Gastrocnemius medialis (tissue), 4 donors: ENCODE results near the gene KRTAP9-7. TPM values are rescaled to one million over a fixed set of nuclear protein-coding genes. Genes with fewer than 3 reads are reported as not detected.
"Not testable (repeated sequence)": the region's sequence is repeated elsewhere in the genome, so short reads cannot be mapped to it uniquely, and the experiment has no call there.

Source experiments
- ATAC-seq, 2 donors: fragments of 150-250 bp; one replicate each; pipeline ENCODE4 v1.9.1; 2016
- DNase-seq, 2 donors: peaks; one replicate each; pipeline ENCODE4 v3.0.0-alpha.2; 2019
- H3K27ac ChIP-seq, 4 donors: fragments of 200-600 bp; sonication (generic); 1 replicate in 1 of 4; 2 replicates in 3 of 4; pipeline ENCODE4 v1.5.1; 2016 to 2018; ENCODE audit warnings: mild to moderate bottlenecking in 2 of 4, moderate library complexity in 1 of 4
- H3K27me3 ChIP-seq, 3 donors: fragments of 200-600 bp; sonication (generic) in 2 of 3; 1 replicate in 1 of 3; 2 replicates in 2 of 3; pipeline versions ENCODE4 v1.5.1 to v1.6.0; 2016 to 2019; ENCODE audit warnings: mild to moderate bottlenecking in 1 of 3, moderate library complexity in 1 of 3
- H3K36me3 ChIP-seq, 2 donors: fragments of 200-600 bp; sonication (generic) in 1 of 2; one replicate each; pipeline ENCODE4 v1.5.1; 2017 to 2018
- H3K4me1 ChIP-seq, 2 donors: fragments of 200-600 bp; sonication (generic) in 1 of 2; one replicate each; pipeline ENCODE4 v1.5.1; 2016 to 2017; ENCODE audit warnings: mild to moderate bottlenecking in 2 of 2
- H3K4me3 ChIP-seq, 4 donors: fragments of 200-600 bp; sonication (generic) in 3 of 4; 1 replicate in 1 of 4; 2 replicates in 3 of 4; pipeline ENCODE4 v1.5.1; 2016 to 2019; ENCODE audit warnings: mild to moderate bottlenecking in 2 of 4
- H3K9me3 ChIP-seq, 3 donors: fragments of 200-600 bp; sonication (generic) in 2 of 3; 1 replicate in 1 of 3; 2 replicates in 2 of 3; pipeline ENCODE4 v1.5.1; 2016 to 2019
- POLR2A ChIP-seq, 2 donors: fragments of 450-650 bp; IDR thresholded peaks; one replicate each; pipeline ENCODE4 v1.6.1; 2017; ENCODE audit warnings: antibody characterized with exemption in 2 of 2, mild to moderate bottlenecking in 2 of 2, moderate library complexity in 2 of 2
- in situ Hi-C, 4 donors: fragments of 200-750 bp; cut with MboI; loops; one replicate each; pipeline versions ENCODE4 v1.15.0 to v1.8.0; 2017; ENCODE audit warnings: low sequenced_read_pairs in 4 of 4
- intact Hi-C: fragments of 100-400 bp; cut with DNase I; formaldehyde crosslinking; loops from one replicate; pipeline ENCODE4 v1.15.1; 2023; ENCODE audit warnings: low total_unique reads
- total RNA-seq, 4 donors: library from RNA; depleted of rRNA; stranded (reverse); fragments of >200 nt; gene quantifications; one replicate each; pipeline versions ENCODE4 v1.1.0 to v1.2.3, GENCODE V29; 2016
- TF ChIP-seq, protein P1 (sequence below), 5 experiments: fragments of 450-650 bp in 3 of 5; fragments of 200-600 bp in 2 of 5; sonication (generic) in 2 of 5; IDR thresholded peaks in 4 of 5; conservative IDR thresholded peaks in 1 of 5; 1 replicate in 4 of 5; 2 replicates in 1 of 5; pipeline ENCODE4 v1.5.1; 2016 to 2019; ENCODE audit warnings: antibody characterized with exemption in 5 of 5, mild to moderate bottlenecking in 3 of 5, moderate library complexity in 3 of 5

KRTAP9-7 gene, protein sequence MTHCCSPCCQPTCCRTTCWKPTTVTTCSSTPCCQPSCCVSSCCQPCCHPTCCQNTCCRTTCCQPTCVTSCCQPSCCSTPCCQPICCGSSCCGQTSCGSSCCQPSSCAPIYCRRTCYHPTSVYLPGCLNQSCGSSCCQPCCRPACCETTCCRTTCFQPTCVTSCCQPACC
- total RNA-seq = not detected

DNA sequence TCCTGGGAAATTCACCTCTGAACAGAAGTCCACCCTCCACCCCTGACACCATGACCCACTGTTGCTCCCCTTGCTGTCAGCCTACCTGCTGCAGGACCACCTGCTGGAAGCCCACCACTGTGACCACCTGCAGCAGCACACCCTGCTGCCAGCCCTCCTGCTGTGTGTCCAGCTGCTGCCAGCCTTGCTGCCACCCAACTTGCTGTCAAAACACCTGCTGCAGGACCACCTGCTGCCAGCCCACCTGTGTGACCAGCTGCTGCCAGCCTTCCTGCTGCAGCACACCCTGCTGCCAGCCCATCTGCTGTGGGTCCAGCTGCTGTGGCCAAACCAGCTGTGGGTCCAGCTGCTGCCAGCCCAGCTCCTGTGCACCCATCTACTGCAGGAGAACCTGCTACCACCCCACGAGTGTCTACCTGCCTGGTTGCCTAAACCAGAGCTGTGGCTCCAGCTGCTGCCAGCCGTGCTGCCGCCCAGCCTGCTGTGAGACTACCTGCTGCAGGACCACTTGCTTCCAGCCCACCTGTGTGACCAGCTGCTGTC, at the start of gene KRTAP9-7:
TSS of gene KRTAP9-7 (plus strand) at position 51 of the 543 bp plus-strand sequence. CDS start at position 51, 0 bp downstream.
- ATAC-seq, H3K27me3 ChIP-seq, H3K4me1 ChIP-seq, H3K4me3 ChIP-seq, in situ Hi-C loops, intact Hi-C loops, H3K27ac ChIP-seq, H3K9me3 ChIP-seq, H3K36me3 ChIP-seq, DNase-seq: not testable (repeated sequence)

DNA sequence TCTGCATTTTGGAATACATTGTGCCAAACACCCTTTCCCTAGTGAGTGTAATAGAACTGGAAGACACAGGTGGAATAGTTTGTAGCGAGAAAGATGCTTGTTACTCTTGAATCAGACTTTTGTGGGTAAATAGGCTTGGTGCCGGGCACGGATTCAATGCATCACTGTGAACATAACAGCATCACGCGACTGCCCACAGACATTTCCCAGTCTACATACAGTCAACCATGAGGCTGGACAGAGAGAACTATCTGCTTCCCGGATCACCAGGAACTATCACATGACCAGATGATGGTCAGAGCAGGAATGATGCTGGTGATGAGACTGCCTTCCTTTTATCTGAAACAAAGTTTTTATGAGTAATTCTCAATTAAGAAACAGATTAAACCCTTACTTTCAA, 49.4 kb upstream of the KRTAP9-7 start:
- Histone ChIP-seq H3K4me1 (no peaks in the 10 kb centered on the region), H3K4me3 (no peak overlapping the region), H3K9me3 (no peaks in the 10 kb centered on the region), H3K36me3 (no peaks in the 10 kb centered on the region), H3K27ac (no peak overlapping the region), H3K27me3 (peaks cover 0 to 4% (median 3%) of the 10 kb centered on the region in 3 donors)
- no peak for DNase-seq
- intact Hi-C loops = no loop called here
- TF ChIP-seq POLR2A (IDR thresholded peaks at IDR 0.05) = no peak
- TF ChIP-seq, protein P1, sequence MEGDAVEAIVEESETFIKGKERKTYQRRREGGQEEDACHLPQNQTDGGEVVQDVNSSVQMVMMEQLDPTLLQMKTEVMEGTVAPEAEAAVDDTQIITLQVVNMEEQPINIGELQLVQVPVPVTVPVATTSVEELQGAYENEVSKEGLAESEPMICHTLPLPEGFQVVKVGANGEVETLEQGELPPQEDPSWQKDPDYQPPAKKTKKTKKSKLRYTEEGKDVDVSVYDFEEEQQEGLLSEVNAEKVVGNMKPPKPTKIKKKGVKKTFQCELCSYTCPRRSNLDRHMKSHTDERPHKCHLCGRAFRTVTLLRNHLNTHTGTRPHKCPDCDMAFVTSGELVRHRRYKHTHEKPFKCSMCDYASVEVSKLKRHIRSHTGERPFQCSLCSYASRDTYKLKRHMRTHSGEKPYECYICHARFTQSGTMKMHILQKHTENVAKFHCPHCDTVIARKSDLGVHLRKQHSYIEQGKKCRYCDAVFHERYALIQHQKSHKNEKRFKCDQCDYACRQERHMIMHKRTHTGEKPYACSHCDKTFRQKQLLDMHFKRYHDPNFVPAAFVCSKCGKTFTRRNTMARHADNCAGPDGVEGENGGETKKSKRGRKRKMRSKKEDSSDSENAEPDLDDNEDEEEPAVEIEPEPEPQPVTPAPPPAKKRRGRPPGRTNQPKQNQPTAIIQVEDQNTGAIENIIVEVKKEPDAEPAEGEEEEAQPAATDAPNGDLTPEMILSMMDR (IDR thresholded peaks at IDR 0.05 in 4 of 5, conservative IDR thresholded peaks at IDR 0.05 in 1 of 5) = no peak
- no peak for ATAC-seq
- in situ Hi-C loops = no loop called here

DNA sequence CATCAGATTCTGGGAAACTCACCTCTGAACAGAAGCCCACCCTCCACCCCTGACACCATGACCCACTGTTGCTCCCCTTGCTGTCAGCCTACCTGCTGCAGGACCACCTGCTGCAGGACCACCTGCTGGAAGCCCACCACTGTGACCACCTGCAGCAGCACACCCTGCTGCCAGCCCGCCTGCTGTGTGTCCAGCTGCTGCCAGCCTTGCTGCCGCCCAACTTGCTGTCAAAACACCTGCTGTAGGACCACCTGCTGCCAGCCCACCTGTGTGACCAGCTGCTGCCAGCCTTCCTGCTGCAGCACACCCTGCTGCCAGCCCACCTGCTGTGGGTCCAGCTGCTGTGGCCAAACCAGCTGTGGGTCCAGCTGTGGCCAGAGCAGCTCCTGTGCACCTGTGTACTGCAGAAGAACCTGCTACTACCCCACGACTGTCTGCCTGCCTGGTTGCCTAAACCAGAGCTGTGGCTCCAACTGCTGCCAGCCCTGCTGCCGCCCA, 48.9 kb upstream of the KRTAP9-7 start, which contains the start of gene KRTAP9-2:
TSS of gene KRTAP9-2 (plus strand) at position 51 of the 498 bp plus-strand sequence. CDS start at position 58, 7 bp downstream.
- H3K9me3 ChIP-seq, H3K4me1 ChIP-seq, intact Hi-C loops, H3K4me3 ChIP-seq, DNase-seq, H3K27me3 ChIP-seq, ATAC-seq, H3K27ac ChIP-seq, in situ Hi-C loops, H3K36me3 ChIP-seq: not testable (repeated sequence)

DNA sequence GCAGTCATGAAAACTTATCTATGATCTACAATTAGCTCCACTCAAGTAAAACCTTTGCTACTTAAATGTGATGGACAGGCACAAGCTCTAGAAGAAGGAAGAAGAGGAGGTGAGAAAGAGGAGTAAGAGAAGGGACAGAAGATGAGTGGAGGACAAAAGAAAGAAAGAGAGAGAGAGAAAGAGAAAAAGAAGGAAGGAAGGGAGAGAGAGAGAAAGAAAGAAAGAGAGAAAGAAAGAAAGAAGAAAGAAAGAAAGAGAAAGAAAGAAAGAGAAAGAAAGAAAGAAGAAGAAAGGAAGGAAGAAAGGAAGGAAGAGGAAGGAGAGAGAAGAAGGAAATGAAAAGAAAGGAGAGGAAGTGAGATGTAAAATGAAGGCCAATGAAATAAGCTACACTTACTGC, 45.4 kb upstream of the KRTAP9-7 start:
- H3K27me3 ChIP-seq = peaks cover 0 to 5% (median 4%) of the 10 kb centered on the region in 3 donors
- in situ Hi-C loops = no loop called here
- no peak for ATAC-seq
- H3K36me3 ChIP-seq = no peaks in the 10 kb centered on the region
- no peak overlapping the region for H3K27ac ChIP-seq
- no peak for TF ChIP-seq POLR2A (IDR thresholded peaks at IDR 0.05)
- TF ChIP-seq, protein P1 (IDR thresholded peaks at IDR 0.05 in 4 of 5, conservative IDR thresholded peaks at IDR 0.05 in 1 of 5) = no peak
- intact Hi-C loops = no loop called here
- DNase-seq = no peak
- H3K4me3 ChIP-seq = no peak overlapping the region
- no peaks in the 10 kb centered on the region for H3K9me3 ChIP-seq
- H3K4me1 ChIP-seq = no peaks in the 10 kb centered on the region

DNA sequence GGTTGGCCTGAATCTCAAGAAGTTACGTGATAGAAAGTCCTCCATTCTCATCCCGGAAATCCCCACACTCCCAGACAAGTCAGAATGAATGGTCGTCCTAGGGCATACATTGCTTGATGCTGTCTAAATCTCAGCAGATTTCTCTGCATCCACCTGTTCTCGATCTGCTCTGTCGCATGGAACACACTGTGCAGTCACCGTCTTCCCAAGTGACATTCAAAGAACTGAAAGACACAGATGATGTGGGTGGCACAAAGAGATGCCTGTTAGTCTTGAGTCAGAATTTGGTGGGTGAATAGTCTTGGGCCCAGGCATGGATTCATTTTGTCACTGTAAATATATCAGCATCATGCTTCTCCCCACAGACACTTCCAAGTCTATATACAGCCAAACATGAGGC, 43.8 kb upstream of the KRTAP9-7 start:
- intact Hi-C loops = no loop called here
- Histone ChIP-seq H3K9me3 (no peaks in the 10 kb centered on the region), H3K4me3 (no peak overlapping the region), H3K27ac (no peak overlapping the region), H3K36me3 (no peaks in the 10 kb centered on the region), H3K4me1 (no peaks in the 10 kb centered on the region), H3K27me3 (peaks cover 0 to 5% (median 4%) of the 10 kb centered on the region in 3 donors)
- ATAC-seq = no peak
- no peak for TF ChIP-seq POLR2A (IDR thresholded peaks at IDR 0.05)
- TF ChIP-seq, protein P1 (IDR thresholded peaks at IDR 0.05 in 4 of 5, conservative IDR thresholded peaks at IDR 0.05 in 1 of 5) = no peak
- in situ Hi-C loops = no loop called here
- DNase-seq = no peak

DNA sequence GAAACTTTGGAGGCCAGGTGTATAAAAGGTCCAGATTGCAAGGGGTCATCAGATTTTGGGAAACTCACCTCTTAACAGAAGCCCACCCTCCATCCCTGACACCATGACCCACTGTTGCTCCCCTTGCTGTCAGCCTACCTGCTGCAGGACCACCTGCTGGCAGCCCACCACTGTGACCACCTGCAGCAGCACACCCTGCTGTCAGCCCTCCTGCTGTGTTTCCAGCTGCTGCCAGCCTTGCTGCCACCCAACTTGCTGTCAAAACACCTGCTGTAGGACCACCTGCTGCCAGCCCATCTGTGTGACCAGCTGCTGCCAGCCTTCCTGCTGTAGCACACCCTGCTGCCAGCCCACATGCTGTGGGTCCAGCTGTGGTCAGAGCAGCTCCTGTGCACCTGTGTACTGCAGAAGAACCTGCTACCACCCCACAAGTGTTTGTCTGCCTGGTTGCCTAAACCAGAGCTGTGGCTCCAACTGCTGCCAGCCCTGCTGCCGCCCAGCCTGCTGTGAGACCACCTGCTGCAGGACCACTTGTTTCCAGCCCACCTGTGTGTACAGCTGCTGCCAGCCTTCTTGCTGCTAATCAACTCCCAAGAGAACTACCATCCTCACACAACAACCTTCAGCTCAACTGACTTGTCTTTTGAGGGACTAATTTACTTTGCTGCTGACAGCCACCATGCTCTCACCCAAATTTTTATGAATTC, 42.9 kb upstream of the KRTAP9-7 start, which contains the start of gene KRTAP9-3:
TSS of gene KRTAP9-3 (plus strand) at position 51 of the 707 bp plus-strand sequence. CDS start at position 104, 53 bp downstream.
- H3K4me1 ChIP-seq, H3K27ac ChIP-seq, H3K36me3 ChIP-seq, DNase-seq, in situ Hi-C loops, H3K9me3 ChIP-seq, H3K27me3 ChIP-seq, intact Hi-C loops, H3K4me3 ChIP-seq, ATAC-seq: not testable (repeated sequence)

DNA sequence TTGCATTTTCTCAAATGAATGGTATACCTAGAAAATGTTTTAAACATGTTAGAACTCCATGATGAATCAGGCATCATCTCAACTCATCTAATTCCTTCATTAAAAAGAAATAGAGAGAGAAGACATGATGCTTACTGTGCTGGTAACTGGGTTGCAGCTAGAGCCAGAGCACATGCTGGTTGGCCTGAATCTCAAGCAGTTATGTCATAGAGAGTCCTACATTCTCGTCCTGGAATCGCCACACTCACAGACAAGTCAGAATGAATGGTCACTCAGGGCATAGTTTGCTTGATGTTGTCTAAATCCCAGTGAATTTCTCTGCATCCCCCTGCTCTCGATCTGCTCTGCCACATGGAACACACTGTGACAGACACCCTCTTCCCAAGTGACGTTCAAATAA, 38.4 kb upstream of the KRTAP9-7 start:
- H3K27ac ChIP-seq, H3K4me1 ChIP-seq, H3K36me3 ChIP-seq, DNase-seq, ATAC-seq, intact Hi-C loops, H3K27me3 ChIP-seq, H3K4me3 ChIP-seq, in situ Hi-C loops, H3K9me3 ChIP-seq: not testable (repeated sequence)

DNA sequence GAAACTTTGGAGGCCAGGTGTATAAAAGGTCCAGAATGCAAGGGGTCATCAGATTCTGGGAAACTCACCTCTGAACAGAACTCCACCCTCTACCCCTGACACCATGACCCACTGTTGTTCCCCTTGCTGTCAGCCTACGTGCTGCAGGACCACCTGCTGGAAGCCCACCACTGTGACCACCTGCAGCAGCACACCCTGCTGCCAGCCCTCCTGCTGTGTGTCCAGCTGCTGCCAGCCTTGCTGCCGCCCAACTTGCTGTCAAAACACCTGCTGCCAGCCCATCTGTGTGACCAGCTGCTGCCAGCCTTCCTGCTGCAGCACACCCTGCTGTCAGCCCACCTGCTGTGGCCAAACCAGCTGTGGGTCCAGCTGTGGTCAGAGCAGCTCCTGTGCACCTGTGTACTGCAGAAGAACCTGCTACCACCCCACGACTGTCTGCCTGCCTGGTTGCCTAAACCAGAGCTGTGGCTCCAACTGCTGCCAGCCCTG, 37.5 kb upstream of the KRTAP9-7 start, which contains the start of gene KRTAP9-8:
TSS of gene KRTAP9-8 (plus strand) at position 51 of the 489 bp plus-strand sequence. CDS start at position 104, 53 bp downstream.
- H3K36me3 ChIP-seq, ATAC-seq: not testable (repeated sequence)

More for the DNA sequence above, 37.5 kb upstream of the KRTAP9-7 start, which contains the start of gene KRTAP9-8:
- H3K4me3 ChIP-seq, H3K27ac ChIP-seq, in situ Hi-C loops, intact Hi-C loops, H3K27me3 ChIP-seq, H3K9me3 ChIP-seq, DNase-seq, H3K4me1 ChIP-seq: not testable (repeated sequence)
